PC-9 (cell line): ENCODE data around the gene ATP2B2. TPM values are rescaled to one million over a fixed set of nuclear protein-coding genes. Genes with fewer than 3 reads are reported as not detected.

ENCODE experiments used
- BruUV-seq: library from RNA; stranded (reverse); fragments of 400-500 nt; replicated peaks from 2 replicates; lab custom pipeline; 2021; lab: Mats Ljungman, UMichigan
- CTCF ChIA-PET: fragments of 300-600 bp; sonication (Branson Sonifier 250); formaldehyde crosslinking; loops from one replicate; lab custom pipeline; 2022; ENCODE audit warnings: antibody characterized with exemption; lab: Charles Lee
- POLR2A ChIA-PET: fragments of 300-600 bp; sonication (Branson Sonifier 250); formaldehyde crosslinking; loops from one replicate; lab custom pipeline; 2022; ENCODE audit warnings: antibody characterized with exemption; ENCODE audit not compliant: unreplicated experiment; lab: Charles Lee
- DNase-seq, 2 experiments: peaks; one replicate each; pipeline versions ENCODE4 v3.0.0 to v3.0.0-alpha.2; 2015 to 2022; ENCODE audit warnings: mixed read lengths in 1 of 2
- H2AFZ ChIP-seq: fragments of 200-600 bp; sonication (generic); 2 replicates; pipeline ENCODE4 v1.8.1; 2017; ENCODE audit warnings: antibody characterized with exemption
- H3F3A ChIP-seq: fragments of 200-600 bp; sonication (generic); 2 replicates; pipeline ENCODE4 v1.8.1; 2017; ENCODE audit warnings: antibody characterized with exemption, mild to moderate bottlenecking, low read depth; ENCODE audit not compliant: insufficient read depth
- H3K27ac ChIP-seq: fragments of 200-600 bp; sonication (generic); 2 replicates; pipeline ENCODE4 v1.6.1; 2016; ENCODE audit warnings: mixed run types
- H3K27me3 ChIP-seq: fragments of 200-600 bp; sonication (generic); 2 replicates; pipeline ENCODE4 v1.6.1; 2016; ENCODE audit warnings: low read depth, mixed run types; ENCODE audit not compliant: insufficient read depth
- H3K36me3 ChIP-seq: fragments of 200-600 bp; sonication (generic); 2 replicates; pipeline ENCODE4 v1.6.1; 2016; ENCODE audit warnings: low read depth, mixed run types
- H3K4me1 ChIP-seq: fragments of 200-600 bp; sonication (generic); replicated peaks from 2 replicates; pipeline ENCODE4 v1.6.1; 2016; ENCODE audit warnings: mixed run types; ENCODE audit not compliant: insufficient read depth
- H3K4me2 ChIP-seq: fragments of 200-600 bp; sonication (generic); 2 replicates; pipeline ENCODE4 v1.6.1; 2017; ENCODE audit warnings: mixed run types
- H3K4me3 ChIP-seq: fragments of 200-600 bp; sonication (generic); 2 replicates; pipeline ENCODE4 v1.6.1; 2016; ENCODE audit warnings: mixed run types
- H3K79me2 ChIP-seq: fragments of 200-600 bp; sonication (generic); 2 replicates; pipeline ENCODE4 v1.6.1; 2017; ENCODE audit warnings: low read depth, mixed run types
- H3K9me2 ChIP-seq: fragments of 200-600 bp; sonication (generic); 2 replicates; pipeline ENCODE4 v1.8.1; 2017; ENCODE audit warnings: mild to moderate bottlenecking; ENCODE audit not compliant: insufficient read depth
- H3K9me3 ChIP-seq: fragments of 200-600 bp; sonication (generic); 2 replicates; pipeline ENCODE4 v1.8.1; 2016; ENCODE audit warnings: low read depth; ENCODE audit not compliant: insufficient read depth
- H4K20me1 ChIP-seq: fragments of 200-600 bp; sonication (generic); 2 replicates; pipeline ENCODE4 v1.8.1; 2017; ENCODE audit not compliant: insufficient read depth
- EZH2 ChIP-seq: fragments of 200-600 bp; sonication (generic); IDR thresholded peaks from 2 replicates; pipeline ENCODE4 v1.8.0; 2017; ENCODE audit warnings: antibody characterized with exemption, low read depth
- intact Hi-C: fragments of 100-400 bp; cut with micrococcal nuclease; formaldehyde crosslinking; loops from one replicate; pipeline ENCODE4 v1.10.0; 2022; ENCODE audit not compliant: unreplicated experiment
- total RNA-seq: library from RNA; stranded (reverse); gene quantifications from 2 replicates; pipeline ENCODE4 v1.2.3, GENCODE V29; 2021
- TF ChIP-seq, protein P1 (sequence below): fragments of 200-600 bp; sonication (generic); conservative IDR thresholded peaks from 2 replicates; pipeline ENCODE4 v1.6.1; 2017; ENCODE audit warnings: mixed run types, antibody characterized with exemption, mild to moderate bottlenecking, moderate library complexity

ATP2B2 gene
- total RNA-seq, 1 experiment from 2014 or later = not detected

GRCh38 chr3:10480871-10481378, 24.5 kb downstream of the ATP2B2 start:
- H3K4me1 ChIP-seq = no peaks in the 10 kb centered on the region
- ChIA-PET CTCF (no interaction called here), POLR2A (no interaction called here)
- no TSS peak for BruUV-seq
- H3K27ac ChIP-seq = no peak overlapping the region
- H3F3A ChIP-seq = no peaks in the 10 kb centered on the region
- no peaks in the 10 kb centered on the region for H3K79me2 ChIP-seq
- no peak overlapping the region for H3K4me2 ChIP-seq
- H3K4me3 ChIP-seq = no peak overlapping the region
- TF ChIP-seq EZH2 = no peak
- H3K9me2 ChIP-seq = no peaks in the 10 kb centered on the region
- H3K9me3 ChIP-seq = no peaks in the 10 kb centered on the region
- no peak for DNase-seq
- H4K20me1 ChIP-seq = no peaks in the 10 kb centered on the region
- H3K27me3 ChIP-seq = peaks cover 93% of the 10 kb centered on the region
- H3K36me3 ChIP-seq = no peaks in the 10 kb centered on the region
- H2AFZ ChIP-seq = no peak overlapping the region
- intact Hi-C loops = no loop called here

DNA sequence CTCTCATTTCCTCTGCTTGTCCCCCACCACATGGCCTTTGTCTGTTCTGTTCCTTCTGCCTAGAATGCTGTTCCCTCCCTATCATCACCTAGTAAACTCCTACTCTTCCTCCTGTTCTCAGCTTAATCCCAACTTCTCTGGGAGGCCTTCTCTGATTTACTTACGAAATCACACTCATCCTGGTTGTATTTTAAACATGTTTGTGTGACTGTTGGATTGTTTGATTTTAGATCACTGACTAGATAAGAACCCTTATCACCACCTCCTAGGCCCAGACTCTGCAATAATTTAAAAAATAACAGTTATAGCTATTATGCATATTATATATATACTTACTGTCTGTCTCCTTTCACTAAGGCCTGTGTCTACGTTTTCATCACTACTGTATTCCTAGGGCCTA, 26.1 kb downstream of the ATP2B2 start:
- POLR2A ChIA-PET = no interaction called here
- intact Hi-C loops = no loop called here
- peaks cover 92% of the 10 kb centered on the region for H3K27me3 ChIP-seq
- CTCF ChIA-PET = no interaction called here
- H4K20me1 ChIP-seq = no peaks in the 10 kb centered on the region
- no peak overlapping the region for H2AFZ ChIP-seq
- DNase-seq = no peak
- H3K36me3 ChIP-seq = no peaks in the 10 kb centered on the region
- no peaks in the 10 kb centered on the region for H3K4me1 ChIP-seq
- no peaks in the 10 kb centered on the region for H3K79me2 ChIP-seq
- BruUV-seq = no TSS peak
- no peaks in the 10 kb centered on the region for H3K9me2 ChIP-seq
- no peaks in the 10 kb centered on the region for H3F3A ChIP-seq
- no peaks in the 10 kb centered on the region for H3K9me3 ChIP-seq
- no peak overlapping the region for H3K27ac ChIP-seq
- no peak overlapping the region for H3K4me2 ChIP-seq
- H3K4me3 ChIP-seq = no peak overlapping the region
- TF ChIP-seq EZH2 = no peak
- TF ChIP-seq, protein P1, sequence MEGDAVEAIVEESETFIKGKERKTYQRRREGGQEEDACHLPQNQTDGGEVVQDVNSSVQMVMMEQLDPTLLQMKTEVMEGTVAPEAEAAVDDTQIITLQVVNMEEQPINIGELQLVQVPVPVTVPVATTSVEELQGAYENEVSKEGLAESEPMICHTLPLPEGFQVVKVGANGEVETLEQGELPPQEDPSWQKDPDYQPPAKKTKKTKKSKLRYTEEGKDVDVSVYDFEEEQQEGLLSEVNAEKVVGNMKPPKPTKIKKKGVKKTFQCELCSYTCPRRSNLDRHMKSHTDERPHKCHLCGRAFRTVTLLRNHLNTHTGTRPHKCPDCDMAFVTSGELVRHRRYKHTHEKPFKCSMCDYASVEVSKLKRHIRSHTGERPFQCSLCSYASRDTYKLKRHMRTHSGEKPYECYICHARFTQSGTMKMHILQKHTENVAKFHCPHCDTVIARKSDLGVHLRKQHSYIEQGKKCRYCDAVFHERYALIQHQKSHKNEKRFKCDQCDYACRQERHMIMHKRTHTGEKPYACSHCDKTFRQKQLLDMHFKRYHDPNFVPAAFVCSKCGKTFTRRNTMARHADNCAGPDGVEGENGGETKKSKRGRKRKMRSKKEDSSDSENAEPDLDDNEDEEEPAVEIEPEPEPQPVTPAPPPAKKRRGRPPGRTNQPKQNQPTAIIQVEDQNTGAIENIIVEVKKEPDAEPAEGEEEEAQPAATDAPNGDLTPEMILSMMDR = no peak

- H3K27me3 ChIP-seq = peaks cover 91% of the 10 kb centered on the region
- intact Hi-C loops = no loop called here
- H3K9me3 ChIP-seq = no peaks in the 10 kb centered on the region
- no peak overlapping the region for H2AFZ ChIP-seq
- H3K27ac ChIP-seq = no peak overlapping the region
- H3K4me1 ChIP-seq = no peaks in the 10 kb centered on the region
- H3K79me2 ChIP-seq = no peaks in the 10 kb centered on the region
- no peak overlapping the region for H3K4me3 ChIP-seq
- DNase-seq = no peak
- no peak for TF ChIP-seq EZH2
- TF ChIP-seq, protein P1 = no peak
- no TSS peak for BruUV-seq
- H3K9me2 ChIP-seq = no peaks in the 10 kb centered on the region
- H3F3A ChIP-seq = no peaks in the 10 kb centered on the region
- H3K4me2 ChIP-seq = no peak overlapping the region
- no peaks in the 10 kb centered on the region for H3K36me3 ChIP-seq
- ChIA-PET CTCF (no interaction called here), POLR2A (no interaction called here)
- H4K20me1 ChIP-seq = no peaks in the 10 kb centered on the region
Measured at GRCh38 chr3:10475983-10476382, 29.4 kb downstream of the ATP2B2 start.

DNA sequence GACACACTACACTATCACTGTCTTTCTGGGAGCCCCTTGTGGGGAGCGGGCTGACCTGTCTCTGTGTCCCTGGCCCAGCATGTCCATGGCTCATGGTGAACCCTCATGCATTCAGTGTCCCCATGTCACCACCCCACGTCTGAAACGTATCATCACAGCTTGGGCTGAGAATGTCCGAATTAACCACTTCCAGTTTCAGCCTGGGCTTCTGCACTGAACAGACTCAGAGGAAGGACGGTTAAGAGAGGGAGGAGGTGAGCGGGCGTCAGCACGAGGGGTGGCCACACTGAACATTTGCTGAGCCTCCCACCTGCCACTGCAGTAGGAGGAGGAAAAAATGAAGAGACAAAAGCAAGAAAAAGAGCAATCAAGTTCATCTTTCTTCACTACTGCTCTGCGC, 30.5 kb downstream of the ATP2B2 start:
- intact Hi-C loops = no loop called here
- Histone ChIP-seq H3K4me1 (no peaks in the 10 kb centered on the region), H3K27ac (no peak overlapping the region), H3K79me2 (no peaks in the 10 kb centered on the region), H3K27me3 (peaks cover 91% of the 10 kb centered on the region), H3K9me2 (no peaks in the 10 kb centered on the region), H4K20me1 (no peaks in the 10 kb centered on the region), H3K4me2 (no peak overlapping the region), H3K36me3 (no peaks in the 10 kb centered on the region), H3F3A (no peaks in the 10 kb centered on the region), H3K9me3 (no peaks in the 10 kb centered on the region), H2AFZ (no peak overlapping the region), H3K4me3 (no peak overlapping the region)
- CTCF ChIA-PET = no interaction called here
- POLR2A ChIA-PET = no interaction called here
- TF ChIP-seq, protein P1 = no peak
- no peak for TF ChIP-seq EZH2
- DNase-seq = no peak
- no TSS peak for BruUV-seq
